Astrocyte of the hippocampus (primary cell): ENCODE measurements around the gene TBL1XR1.

Experiments used
- DNase-seq: peaks from one replicate; pipeline ENCODE4 v3.0.0; 2011; ENCODE audit warnings: low read depth, low spot score

TBL1XR1 gene

DNA sequence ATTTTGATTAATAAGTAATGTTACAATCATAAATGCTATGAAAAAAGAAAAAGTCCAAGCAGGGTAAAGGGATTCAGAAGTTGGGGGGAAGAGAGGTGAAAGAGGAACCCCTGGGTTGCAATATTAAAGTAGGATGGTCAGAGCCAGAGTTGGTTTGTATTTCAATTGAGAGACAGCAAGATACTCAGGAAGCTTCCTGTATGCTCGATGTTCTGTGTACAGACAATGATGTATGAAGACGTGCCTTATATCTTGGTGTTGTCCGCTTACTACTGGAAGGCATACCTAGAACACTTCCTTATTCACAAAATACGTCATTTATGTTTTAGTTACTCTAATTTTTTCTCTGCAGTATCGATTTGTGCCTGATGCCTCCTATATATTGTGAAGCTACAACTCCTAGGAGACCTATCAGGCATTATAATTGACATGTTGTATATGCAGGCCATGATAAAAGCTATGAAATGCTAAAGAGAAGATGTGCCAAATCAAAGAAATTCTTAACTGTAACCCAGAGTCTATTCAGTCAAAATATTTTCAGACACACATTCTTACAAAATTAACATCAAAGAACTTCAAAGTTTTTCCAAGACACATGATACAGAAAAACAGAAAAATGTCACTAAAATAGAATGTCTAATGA, 87.5 kb downstream of the TBL1XR1 start:
- DNase-seq: no peak

DNA sequence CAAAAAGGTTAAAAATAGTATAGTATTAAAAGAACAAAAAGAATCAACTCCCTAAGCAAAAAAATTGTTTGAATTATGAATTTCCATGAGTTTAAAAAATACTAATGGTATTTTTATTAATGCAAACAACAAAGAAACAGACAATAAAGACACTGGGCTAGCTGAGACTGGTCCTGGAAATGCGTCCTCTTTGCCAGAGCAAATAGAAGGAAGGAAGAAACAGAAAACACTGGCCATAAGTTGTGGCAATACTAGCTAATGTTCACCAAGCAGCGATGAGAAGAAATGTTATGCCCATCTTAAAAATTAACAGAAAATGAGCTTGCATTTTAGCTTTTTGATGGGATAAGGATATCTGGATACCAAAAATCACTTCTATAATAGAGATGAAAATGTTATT, 88.6 kb downstream of the TBL1XR1 start:
- DNase-seq: no peak

DNA sequence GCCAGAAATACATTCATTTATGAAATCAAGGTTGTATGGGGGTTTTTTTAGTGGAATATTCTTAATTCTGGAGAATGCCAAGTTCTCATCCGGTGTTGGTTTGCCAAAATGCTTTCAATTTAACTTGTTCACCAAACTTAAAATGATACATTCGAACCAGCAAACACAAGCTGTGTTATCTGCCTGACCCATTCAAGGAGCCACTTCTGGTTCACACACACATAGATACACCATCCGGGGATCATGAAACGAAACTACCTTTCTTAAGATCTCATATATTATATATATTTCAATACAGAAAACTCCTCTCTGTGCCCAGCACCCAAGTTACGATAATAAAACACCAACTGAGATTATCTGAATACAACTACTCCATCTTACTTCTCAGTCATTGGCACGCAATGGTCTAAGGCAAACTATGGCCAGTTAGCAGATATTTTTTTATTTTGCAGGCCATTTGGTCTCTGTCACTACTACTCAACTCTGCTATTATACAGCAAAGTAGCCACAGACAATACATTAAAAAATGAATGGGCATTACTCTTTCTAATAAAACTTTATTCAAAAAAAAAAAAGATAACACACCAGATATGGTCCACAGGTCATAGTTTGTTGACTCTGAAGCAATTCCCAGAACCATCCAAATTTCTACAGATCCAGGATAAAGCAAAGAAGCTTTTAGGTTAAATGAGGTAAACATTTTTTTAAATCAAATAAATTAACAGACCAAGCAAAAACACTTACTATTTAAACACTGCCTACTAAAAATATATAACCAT, 89.6 kb downstream of the TBL1XR1 start:
- DNase-seq: no peak

DNA sequence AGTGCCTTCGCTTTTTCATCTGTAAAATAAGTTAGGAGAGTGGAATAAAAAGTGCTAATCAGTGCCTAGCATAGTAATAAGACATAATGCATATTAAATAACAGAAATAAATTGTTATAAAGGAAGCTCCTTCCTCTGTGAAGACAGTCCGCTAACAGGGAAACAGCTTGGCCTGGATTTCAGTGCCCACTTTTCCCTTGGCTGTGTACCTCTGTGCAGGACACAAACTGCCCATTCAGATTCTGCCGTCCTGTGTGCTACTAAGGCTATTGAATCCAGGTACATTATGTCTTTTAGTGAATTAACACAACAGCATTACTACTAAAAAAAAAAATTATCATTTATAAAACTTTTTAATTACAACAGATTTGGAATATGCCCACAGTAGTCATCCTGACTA, 90.7 kb downstream of the TBL1XR1 start:
- no peak for DNase-seq

DNA sequence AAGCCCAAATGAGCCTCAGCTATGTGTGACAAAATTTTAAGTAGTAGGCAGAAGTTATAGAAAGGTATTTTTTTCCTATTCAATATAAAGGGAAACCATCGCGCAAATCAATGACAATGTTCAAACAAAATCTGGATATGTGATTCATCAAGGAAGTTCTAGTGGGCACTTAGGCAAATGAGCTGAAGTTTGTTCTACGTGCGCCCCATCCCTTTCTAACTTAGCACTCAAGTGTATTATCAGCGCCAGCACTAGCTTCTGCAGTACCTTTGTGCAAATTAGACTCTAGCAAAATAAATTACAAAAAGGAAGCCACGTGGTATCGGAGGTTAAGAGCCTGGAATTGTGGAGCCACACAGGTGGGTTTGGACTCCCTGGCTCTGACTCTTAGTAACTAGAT, 91.1 kb downstream of the TBL1XR1 start:
- DNase-seq: no peak

DNA sequence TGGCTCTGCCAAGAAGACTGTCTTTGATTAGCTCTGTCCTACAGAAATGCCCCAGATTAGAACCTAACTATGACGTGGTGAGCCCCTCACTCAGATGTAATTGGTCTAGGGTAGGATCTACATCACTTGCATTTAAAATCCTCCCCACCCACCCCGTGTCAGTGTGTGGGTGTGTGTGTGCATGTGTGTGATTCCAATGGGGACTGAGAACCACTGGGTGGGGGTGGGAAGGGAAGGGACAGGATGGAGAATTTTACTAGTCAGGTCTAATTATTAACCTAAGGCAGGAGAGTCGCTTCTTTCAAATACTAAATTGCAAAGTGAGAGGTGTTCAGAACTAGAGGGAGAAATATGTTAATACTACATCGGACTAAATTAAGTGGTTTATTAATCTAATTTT, 91.7 kb downstream of the TBL1XR1 start:
- no peak for DNase-seq

DNA sequence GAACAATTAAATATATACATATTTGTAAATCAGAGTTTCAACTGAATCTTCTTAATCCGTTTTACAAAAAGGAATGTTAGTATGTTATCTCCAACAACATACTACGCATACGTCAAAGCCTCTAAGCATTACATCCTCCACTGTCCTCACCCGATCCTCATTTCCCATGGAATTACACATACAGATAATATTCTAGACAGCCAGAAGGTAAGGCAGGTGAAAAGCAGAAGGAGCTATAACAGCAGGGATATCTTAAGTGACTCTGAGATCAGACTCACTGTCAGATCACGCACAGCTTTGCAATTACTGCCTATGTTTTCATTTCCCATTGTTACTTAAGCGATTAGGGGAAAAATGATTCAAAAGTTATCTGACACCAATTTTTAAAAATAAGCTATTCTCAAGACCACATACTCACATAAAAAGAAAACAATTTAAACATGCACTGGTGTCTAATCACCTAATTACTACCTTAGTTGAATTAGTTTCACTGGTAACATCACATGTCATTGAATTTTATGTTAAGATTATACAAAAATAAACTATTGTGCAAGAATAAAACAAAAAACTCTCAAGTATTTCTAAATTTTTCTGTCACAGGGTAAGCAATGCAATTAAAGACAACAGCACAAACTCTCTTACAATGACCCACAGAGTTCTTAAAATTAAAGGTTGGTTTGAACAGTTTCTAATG, 92.8 kb downstream of the TBL1XR1 start:
- DNase-seq: no peak

DNA sequence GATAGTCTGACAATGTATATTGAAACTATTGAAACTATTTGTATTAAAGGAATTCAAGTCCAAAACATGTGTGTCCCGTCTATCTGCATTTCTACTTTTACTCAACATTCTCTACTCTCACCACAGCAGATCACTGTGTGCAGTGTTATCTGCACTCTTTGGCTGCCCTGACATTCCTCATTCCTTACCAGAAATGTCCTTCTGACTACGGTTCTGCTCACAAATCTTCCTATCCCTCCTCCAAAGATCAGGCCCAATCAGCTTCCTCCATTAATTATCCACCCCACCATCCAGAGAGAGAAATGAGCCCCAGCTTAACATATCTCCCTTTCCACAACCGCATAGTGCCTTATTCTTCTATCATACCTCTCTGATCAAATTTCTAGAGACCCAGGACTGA, 94.7 kb downstream of the TBL1XR1 start:
- peak; percentile 57 for DNase-seq

DNA sequence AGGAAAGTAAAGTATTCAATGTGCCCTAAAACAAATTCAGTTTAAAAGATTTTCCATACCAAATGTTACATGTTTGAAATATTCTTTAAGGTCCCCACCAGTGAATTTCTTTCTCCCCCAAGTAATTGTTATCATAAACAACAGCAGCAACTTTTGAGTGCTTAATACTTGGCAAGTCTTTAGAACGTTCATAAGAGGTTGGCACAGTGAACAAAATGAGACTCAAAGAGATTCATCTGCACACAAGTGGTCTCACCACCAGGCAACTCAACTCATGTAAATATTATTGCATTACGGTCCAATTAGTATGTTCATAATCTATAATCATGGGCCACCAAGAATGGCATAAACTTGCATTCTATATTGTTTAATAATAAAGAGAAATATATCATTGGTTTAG, 98.7 kb downstream of the TBL1XR1 start:
- DNase-seq: no peak

DNA sequence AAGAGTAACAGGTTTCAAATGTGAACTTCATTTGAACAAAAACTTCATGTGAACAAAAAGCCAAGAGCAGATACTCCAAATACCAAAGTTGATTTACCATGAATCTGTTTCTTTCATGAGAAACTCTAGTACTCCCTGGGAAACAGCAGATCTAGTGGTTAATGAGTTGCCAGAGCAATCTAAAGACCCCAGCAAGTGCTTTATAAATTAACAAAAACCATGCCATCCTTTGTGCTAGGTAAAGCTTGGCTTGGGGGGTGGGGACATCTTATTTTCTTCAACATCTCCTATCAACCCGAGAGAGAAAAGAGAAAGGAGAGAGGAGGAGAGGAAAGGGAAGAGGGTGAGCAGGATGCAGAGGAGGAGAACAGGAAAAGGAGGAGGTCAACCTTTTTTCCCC, 100.7 kb downstream of the TBL1XR1 start:
- no peak for DNase-seq

DNA sequence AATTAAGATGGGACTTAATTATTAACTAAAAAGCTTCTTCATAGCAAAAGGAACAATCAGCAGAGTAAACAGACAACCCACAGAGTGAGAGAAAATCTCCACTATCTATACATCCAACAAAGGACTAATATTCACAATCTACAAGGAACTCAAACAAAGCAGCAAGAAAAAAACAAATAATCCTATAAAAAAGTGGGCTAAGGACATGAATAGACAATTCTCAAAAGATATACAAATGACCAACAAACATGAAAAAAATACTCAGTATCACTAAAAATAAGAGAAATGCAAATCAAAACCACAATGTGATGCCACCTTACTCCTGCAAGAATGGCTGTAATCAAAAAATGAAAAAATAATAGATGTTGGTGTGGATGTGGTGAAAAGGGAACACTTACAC, 103.3 kb downstream of the TBL1XR1 start:
- DNase-seq: no peak

DNA sequence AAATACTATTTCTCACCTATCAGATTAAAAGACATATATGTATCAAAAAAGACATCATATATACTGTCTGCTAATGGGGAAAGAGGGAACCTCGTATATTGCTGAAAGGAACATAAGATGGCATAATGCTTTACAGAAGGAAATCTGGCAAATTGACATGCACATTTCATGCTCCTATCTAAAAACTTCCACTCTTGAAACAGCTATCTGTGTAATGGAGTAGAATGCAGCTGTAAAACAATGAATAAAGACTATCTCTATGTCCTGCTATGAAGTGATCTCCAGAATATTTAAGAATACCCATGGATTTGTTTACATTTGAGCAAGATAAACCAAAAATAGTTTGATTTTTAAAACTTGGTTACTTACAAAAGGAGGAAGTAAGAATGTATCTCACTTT, 107.4 kb downstream of the TBL1XR1 start:
- DNase-seq: no peak

DNA sequence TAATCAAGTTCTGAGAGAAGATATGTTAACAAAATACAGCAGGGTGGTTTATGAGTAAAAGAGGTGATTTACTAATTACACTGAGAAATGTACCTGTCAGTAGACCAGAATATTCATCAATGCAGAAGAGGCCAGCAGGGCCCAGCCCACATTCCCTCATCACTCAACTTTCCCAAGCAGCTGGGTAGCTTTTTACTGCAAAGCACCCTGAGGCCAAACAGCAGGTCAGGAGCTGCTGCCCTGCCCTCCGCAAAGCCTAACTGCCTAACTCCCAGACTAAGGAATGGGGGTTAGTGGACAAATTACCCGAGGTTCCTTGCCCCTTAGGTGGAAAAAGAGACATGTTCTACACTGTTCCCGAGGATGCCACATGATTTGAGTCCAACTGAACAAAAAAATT, 108.2 kb downstream of the TBL1XR1 start:
- no peak for DNase-seq

DNA sequence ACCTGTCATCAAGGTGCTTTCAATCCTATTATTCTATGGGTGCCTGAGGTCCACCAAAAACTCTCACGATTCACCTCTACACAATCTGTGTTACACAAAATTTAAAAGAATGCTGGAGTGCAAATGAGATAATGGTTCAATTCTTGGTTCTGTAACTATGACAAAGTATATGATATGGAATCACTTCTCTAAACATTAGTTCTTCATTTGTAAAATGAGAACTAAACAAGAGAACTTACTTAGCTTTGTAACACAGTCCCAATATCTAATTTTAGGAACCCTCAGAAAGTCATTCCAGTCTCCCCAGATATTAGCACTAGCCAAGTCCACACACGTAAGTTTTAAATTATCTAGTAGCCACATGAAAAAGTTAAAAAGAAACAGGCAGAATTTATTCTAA, 111.5 kb downstream of the TBL1XR1 start:
- no peak for DNase-seq

DNA sequence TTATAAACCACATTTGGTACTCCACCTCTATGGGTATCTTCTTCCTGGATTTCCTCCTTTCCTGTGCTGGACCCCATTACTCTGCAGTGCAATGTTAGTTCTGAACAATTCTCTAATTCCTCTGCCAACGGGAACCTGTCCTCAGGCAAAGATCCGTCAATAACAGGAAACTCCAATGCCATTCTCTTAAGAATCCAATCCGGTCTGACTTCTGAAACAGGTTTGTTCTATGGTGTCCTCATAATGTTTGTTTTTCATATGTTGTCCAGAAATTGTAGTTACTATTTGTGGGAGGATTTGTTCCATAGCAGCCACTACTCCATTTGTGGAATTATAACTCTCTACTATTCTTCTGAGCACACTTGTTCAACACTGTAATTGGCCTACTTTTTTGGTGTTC, 112.7 kb downstream of the TBL1XR1 start:
- DNase-seq: no peak

DNA sequence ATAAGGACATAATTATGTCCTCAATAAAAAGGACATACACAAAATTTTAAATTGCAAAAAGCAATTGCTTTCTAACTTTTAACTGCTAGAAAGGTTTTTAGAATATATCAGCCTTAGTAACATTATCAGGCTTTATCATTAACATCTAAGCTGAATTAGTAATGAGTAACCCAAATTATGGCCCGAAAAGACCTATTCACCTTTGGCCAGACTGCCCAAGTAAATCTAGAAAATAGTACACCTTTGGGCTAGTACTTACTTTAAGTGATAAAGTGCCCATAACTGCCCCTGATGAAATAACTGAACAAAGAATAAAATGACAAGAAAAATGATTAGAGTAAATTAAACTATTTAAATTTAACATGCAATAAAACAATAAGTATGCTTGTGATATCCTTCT, 117.2 kb downstream of the TBL1XR1 start:
- no peak for DNase-seq

DNA sequence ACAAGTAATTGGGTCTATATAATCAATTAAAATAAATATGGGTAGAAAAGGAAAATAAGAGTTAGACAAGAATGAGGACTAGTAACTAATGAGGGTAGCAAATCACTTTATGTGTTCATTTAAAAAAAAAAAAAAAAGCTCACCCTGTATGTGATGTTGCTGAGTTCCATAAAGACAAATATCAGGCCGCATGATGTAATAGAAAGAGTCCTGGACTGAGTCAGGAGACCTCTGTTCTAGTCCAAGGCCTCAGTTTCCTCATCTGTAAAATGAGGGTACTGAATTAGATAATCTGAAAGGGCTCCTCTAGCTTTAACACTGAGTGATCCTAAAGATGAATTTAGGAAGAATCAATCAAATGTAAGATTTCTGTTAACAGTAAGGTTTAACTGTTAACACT, 117.6 kb downstream of the TBL1XR1 start:
- no peak for DNase-seq

DNA sequence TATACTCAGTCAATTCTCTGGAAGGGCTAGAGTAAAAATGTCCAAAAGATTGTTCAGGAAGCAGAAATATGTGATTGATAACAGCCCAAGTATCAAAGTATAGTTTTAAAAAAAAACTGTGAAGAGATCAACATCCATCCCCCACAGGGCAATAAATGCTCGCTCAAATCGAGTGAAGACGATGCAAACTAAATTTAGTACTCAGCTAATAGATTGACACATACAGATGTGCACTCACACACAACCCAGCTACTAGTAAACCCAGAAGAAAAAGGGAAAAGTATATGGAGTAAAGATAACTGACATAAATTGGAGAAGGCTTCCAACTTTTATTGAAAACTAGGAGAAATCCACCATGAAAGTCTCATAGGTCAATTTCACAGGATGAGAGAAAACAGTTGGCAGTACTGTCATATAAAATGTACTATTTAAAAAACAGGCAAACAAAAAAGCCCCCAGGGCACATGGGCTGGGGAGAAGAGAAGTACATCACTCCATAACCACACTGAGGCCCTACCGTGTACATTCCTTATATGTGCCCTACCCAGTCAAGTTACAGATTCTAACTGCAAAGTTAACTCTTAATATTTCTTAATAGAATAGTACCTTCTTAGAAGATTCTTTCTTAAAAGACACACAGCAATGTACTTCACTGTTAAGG, 125.7 kb downstream of the TBL1XR1 start:
- DNase-seq: no peak

DNA sequence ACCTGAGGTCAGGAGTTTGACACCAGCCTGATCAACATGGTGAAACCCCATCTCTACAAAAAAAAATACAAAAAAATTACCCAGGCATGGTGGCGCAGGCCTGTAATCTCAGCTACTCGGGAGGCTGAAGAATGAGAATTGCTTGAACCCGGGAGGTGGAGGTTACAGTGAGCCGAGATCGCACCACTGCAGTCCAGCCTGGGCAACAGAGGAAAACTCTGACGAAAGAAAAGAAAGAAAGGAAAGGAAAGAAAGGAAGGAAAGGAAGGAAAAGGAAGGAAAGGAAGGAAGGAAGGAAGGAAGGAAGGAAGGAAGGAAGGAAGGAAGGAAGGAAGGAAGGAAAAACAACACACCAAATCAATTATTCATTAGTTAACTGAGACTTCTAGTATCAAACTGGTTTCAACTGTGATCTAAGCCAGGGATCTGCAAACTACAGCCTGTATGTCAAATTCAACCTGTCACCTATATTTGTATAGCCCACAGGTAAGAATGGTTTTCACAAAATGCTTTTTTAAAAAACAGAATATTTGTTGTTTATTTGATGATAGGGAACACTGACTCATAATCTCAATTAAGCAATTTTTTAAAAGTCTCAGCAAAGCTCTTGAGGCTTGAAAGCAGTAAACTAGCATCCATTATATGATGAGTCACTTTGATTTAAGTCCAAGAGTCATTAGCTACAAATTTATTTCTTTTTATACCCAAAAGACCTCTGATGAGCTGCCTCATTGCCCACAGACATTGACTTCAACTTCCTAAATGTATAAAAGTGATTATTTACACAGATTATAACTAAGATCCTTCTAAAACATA, 127.6 kb downstream of the TBL1XR1 start:
- DNase-seq: peak; percentile 16

DNA sequence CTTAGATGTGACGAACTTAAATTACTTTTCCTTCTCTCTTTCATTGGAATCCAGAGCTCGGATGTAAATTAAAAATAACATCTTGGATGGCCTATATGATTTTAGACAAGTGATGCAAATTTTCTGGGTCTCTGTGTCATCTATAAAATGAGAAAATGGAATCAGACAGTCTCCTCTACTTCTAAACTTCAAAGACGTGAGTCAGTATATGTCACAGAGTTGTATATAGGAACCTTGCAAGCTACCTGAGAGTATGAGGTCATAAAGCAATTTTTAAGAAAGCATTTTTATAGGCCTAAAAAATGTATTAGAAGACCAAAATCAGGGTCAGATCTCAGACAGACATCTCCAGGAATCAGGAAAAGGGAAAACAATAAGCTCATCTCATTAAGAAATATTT, 128.3 kb downstream of the TBL1XR1 start:
- no peak for DNase-seq

DNA sequence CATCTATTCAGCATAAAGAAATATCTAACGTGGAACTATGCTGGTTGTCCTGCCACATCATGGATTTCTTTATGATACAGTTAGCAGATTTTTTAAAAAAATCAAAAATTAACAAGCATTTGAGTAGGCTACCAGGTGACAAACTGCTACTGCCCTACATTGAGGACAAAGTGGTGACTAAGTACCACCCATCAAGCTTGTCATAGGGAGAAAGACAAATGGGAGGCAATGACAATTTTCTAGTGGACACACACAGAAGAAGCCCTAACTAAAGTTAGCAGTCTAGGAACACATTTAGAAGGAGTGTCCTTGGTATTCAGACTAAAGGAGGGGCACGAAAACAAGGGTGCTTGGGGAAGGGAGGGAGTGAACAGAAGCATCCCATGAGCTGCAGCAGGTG, 131.2 kb downstream of the TBL1XR1 start:
- no peak for DNase-seq
